Loucy (cell line): ENCODE data around the gene PKD1L1.

Experiments
- H2AFZ ChIP-seq: fragments of 200-600 bp; sonication (generic); 2 replicates; pipeline ENCODE4 v1.6.0; 2016; ENCODE audit warnings: antibody characterized with exemption, mild to moderate bottlenecking, low read length, moderate library complexity
- H3F3A ChIP-seq: fragments of 200-600 bp; 2 replicates; pipeline ENCODE4 v1.6.0; 2016; ENCODE audit warnings: antibody characterized with exemption, low read depth, mild to moderate bottlenecking
- H3K27me3 ChIP-seq: fragments of 200-600 bp; sonication (generic); 2 replicates; pipeline ENCODE4 v1.6.1; 2014; ENCODE audit warnings: low read length, mild to moderate bottlenecking; ENCODE audit not compliant: insufficient read depth, poor library complexity, severe bottlenecking
- H3K36me3 ChIP-seq: fragments of 200-600 bp; sonication (generic); 2 replicates; pipeline ENCODE4 v1.6.1; 2016; ENCODE audit warnings: low read length; ENCODE audit not compliant: insufficient read depth
- H3K4me1 ChIP-seq: fragments of 200-600 bp; sonication (generic); 2 replicates; pipeline ENCODE4 v1.5.1; 2014; ENCODE audit warnings: low read length, mild to moderate bottlenecking; ENCODE audit not compliant: insufficient read depth, poor library complexity, severe bottlenecking
- H3K4me2 ChIP-seq: fragments of 200-600 bp; sonication (generic); 2 replicates; pipeline ENCODE4 v1.6.0; 2014; ENCODE audit warnings: antibody characterized with exemption, low read length, low read depth, mild to moderate bottlenecking; ENCODE audit not compliant: poor library complexity, severe bottlenecking
- H3K4me3 ChIP-seq: fragments of 200-600 bp; sonication (generic); 2 replicates; pipeline ENCODE4 v1.5.1; 2014; ENCODE audit warnings: low read length, mild to moderate bottlenecking, mixed read lengths; ENCODE audit not compliant: poor library complexity, severe bottlenecking
- H3K79me2 ChIP-seq: fragments of 200-600 bp; sonication (generic); 2 replicates; pipeline ENCODE4 v1.6.1; 2014; ENCODE audit warnings: low read length; ENCODE audit not compliant: insufficient read depth
- H3K9ac ChIP-seq: fragments of 200-600 bp; sonication (generic); 2 replicates; pipeline ENCODE4 v1.6.0; 2014; ENCODE audit warnings: mild to moderate bottlenecking, low read depth, low read length, moderate library complexity; ENCODE audit not compliant: poor library complexity, severe bottlenecking
- H3K9me2 ChIP-seq: fragments of 200-600 bp; sonication (generic); replicated peaks from 2 replicates; pipeline ENCODE4 v1.6.1; 2016; ENCODE audit warnings: low read depth, low read length, mixed read lengths
- H3K9me3 ChIP-seq: fragments of 200-600 bp; sonication (generic); 2 replicates; pipeline ENCODE4 v1.6.1; 2014; ENCODE audit warnings: mild to moderate bottlenecking, antibody characterized with exemption, low read length, low read depth; ENCODE audit not compliant: insufficient read depth
- H4K20me1 ChIP-seq: fragments of 200-600 bp; sonication (generic); 2 replicates; pipeline ENCODE4 v1.6.0; 2014; ENCODE audit warnings: antibody characterized with exemption, low read length, mild to moderate bottlenecking; ENCODE audit not compliant: insufficient read depth, poor library complexity, severe bottlenecking
- CTCF ChIP-seq: fragments of 200-600 bp; sonication (generic); conservative IDR thresholded peaks from 2 replicates; pipeline ENCODE4 v1.5.1; 2014; ENCODE audit warnings: mild to moderate bottlenecking, antibody characterized with exemption, low read length
- EZH2phosphoT487 ChIP-seq: fragments of 200-600 bp; IDR thresholded peaks from 2 replicates; pipeline ENCODE4 v1.6.1; 2018; ENCODE audit warnings: antibody characterized with exemption, mild to moderate bottlenecking, moderate library complexity, borderline replicate concordance

Gene PKD1L1

GRCh38 chr7:47762207-47762606 is 186.1 kb downstream of the PKD1L1 start:
- H2AFZ ChIP-seq, result no peak overlapping the region
- no peaks in the 10 kb centered on the region for H4K20me1 ChIP-seq
- no peaks in the 10 kb centered on the region for H3K27me3 ChIP-seq
- no peaks in the 10 kb centered on the region for H3K9me2 ChIP-seq
- H3K4me3 ChIP-seq, result no peak overlapping the region
- no peak overlapping the region for H3K9ac ChIP-seq
- H3K36me3 ChIP-seq, result no peaks in the 10 kb centered on the region
- H3K9me3 ChIP-seq, result no peaks in the 10 kb centered on the region
- H3K79me2 ChIP-seq, result no peaks in the 10 kb centered on the region
- no peaks in the 10 kb centered on the region for H3K4me1 ChIP-seq
- TF ChIP-seq EZH2phosphoT487 (no peak), CTCF (no peak)
- H3K4me2 ChIP-seq, result no peak overlapping the region
- no peaks in the 10 kb centered on the region for H3F3A ChIP-seq

GRCh38 chr7:47759056-47759706 is 189.1 kb downstream of the PKD1L1 start:
- no peak overlapping the region for H2AFZ ChIP-seq

GRCh38 chr7:47758546-47758945 is 189.7 kb downstream of the PKD1L1 start:
- no peak for TF ChIP-seq EZH2phosphoT487
- Histone ChIP-seq H3K27me3 (no peaks in the 10 kb centered on the region), H3K9me3 (no peaks in the 10 kb centered on the region), H3K36me3 (no peaks in the 10 kb centered on the region), H3F3A (no peaks in the 10 kb centered on the region), H3K4me2 (no peak overlapping the region), H2AFZ (no peak overlapping the region), H3K79me2 (no peaks in the 10 kb centered on the region), H3K9me2 (no peaks in the 10 kb centered on the region), H3K4me3 (no peak overlapping the region), H4K20me1 (no peaks in the 10 kb centered on the region), H3K4me1 (no peaks in the 10 kb centered on the region), H3K9ac (no peak overlapping the region)

More at GRCh38 chr7:47759056-47759706, 189.1 kb downstream of the PKD1L1 start:
- TF ChIP-seq EZH2phosphoT487 (no peak), CTCF (no peak)
- H3K4me2 ChIP-seq, result no peak overlapping the region
- H3K27me3 ChIP-seq, result no peaks in the 10 kb centered on the region
- H3K79me2 ChIP-seq, result no peaks in the 10 kb centered on the region
- no peak overlapping the region for H3K9ac ChIP-seq
- no peaks in the 10 kb centered on the region for H4K20me1 ChIP-seq
- H3K9me3 ChIP-seq, result no peaks in the 10 kb centered on the region
- no peaks in the 10 kb centered on the region for H3K36me3 ChIP-seq
- no peaks in the 10 kb centered on the region for H3F3A ChIP-seq
- no peaks in the 10 kb centered on the region for H3K9me2 ChIP-seq
- no peak overlapping the region for H3K4me3 ChIP-seq
- no peaks in the 10 kb centered on the region for H3K4me1 ChIP-seq

- Histone ChIP-seq H3F3A (no peaks in the 10 kb centered on the region), H3K9me3 (no peaks in the 10 kb centered on the region), H3K9ac (no peak overlapping the region), H3K4me1 (no peaks in the 10 kb centered on the region), H3K27me3 (no peaks in the 10 kb centered on the region), H3K79me2 (no peaks in the 10 kb centered on the region), H3K4me2 (no peak overlapping the region), H3K9me2 (no peaks in the 10 kb centered on the region), H2AFZ (no peak overlapping the region), H3K36me3 (no peaks in the 10 kb centered on the region), H3K4me3 (no peak overlapping the region), H4K20me1 (no peaks in the 10 kb centered on the region)
- no peak for TF ChIP-seq EZH2phosphoT487
- no peak for TF ChIP-seq CTCF
Observed at GRCh38 chr7:47757921-47758411, 190.3 kb downstream of the PKD1L1 start.
